ENCODE data around the gene COL8A1. TPM values are rescaled to one million over a fixed set of nuclear protein-coding genes. Genes with fewer than 3 reads are reported as not detected.

COL8A1 gene
- total RNA-seq, 6 experiments from 2014 or later = 0.56 to 1.5 (median 0.79) TPM

DNA sequence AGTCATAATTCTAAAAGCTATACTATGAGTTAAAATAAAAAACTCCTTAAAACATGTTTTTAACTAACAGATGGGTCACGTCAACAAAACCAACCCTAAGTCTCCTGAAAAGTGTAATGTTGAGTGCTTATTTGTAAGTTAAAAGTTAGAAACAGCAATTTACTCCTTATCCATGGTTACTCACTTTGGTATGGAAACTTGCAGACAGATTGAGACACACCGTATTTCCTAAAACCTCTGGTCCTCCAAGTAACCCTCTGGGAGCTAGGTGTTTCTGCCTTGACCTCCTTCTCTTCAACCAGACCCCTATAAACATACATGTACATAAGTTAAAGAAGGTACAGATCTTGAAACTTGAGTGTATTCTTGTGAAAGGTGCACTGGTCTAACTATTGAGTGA, 3.1 kb downstream of the COL8A1 start:
- Histone ChIP-seq H3K4me3 (no peak overlapping the region), H3K27ac (no peak overlapping the region), H3K4me1 (peaks cover 0 to 8% (median 0%) of the 10 kb centered on the region in 4 donors), H3K36me3 (no peaks in the 10 kb centered on the region), H3K27me3 (peaks cover 0 to 7% of the 10 kb centered on the region in 2 donors), H3K9me3 (no peaks in the 10 kb centered on the region)
- no peak for ATAC-seq
- 25% methylated on average over 2 of the region's 2 CpGs for WGBS (ENCODE audit: insufficient coverage, low coverage, low lambda C conversion rate, missing lambda C conversion rate)
- TF ChIP-seq POLR2A (IDR thresholded peaks at IDR 0.05) = no peak
- TF ChIP-seq, protein P1, sequence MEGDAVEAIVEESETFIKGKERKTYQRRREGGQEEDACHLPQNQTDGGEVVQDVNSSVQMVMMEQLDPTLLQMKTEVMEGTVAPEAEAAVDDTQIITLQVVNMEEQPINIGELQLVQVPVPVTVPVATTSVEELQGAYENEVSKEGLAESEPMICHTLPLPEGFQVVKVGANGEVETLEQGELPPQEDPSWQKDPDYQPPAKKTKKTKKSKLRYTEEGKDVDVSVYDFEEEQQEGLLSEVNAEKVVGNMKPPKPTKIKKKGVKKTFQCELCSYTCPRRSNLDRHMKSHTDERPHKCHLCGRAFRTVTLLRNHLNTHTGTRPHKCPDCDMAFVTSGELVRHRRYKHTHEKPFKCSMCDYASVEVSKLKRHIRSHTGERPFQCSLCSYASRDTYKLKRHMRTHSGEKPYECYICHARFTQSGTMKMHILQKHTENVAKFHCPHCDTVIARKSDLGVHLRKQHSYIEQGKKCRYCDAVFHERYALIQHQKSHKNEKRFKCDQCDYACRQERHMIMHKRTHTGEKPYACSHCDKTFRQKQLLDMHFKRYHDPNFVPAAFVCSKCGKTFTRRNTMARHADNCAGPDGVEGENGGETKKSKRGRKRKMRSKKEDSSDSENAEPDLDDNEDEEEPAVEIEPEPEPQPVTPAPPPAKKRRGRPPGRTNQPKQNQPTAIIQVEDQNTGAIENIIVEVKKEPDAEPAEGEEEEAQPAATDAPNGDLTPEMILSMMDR (IDR thresholded peaks at IDR 0.05) = no peak
- intact Hi-C loops (cut with DNase I) = no loop called here
- DNase-seq = no peak

DNA sequence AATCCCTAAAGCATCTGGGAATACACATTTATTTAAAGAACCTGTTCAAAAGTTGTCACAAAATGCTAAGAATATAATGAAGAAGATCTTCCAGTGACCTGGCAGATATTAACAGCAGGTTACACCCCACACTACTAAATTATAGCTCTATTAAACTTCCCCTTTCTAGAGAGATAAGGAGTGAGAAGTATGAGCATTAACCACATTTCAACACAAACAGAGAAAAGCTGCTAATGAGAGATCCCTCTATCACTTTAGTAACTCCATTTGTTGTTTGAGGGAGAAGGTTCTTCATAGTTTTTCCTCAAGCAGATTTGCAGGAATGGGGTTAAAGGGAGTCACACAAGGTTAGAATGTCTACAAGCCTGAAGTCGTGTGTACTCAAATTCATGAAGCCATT, 3.6 kb downstream of the COL8A1 start:
- Histone ChIP-seq H3K27me3 (peaks cover 0 to 2% of the 10 kb centered on the region in 2 donors), H3K4me1 (peaks cover 0 to 8% (median 0%) of the 10 kb centered on the region in 4 donors), H3K27ac (no peak overlapping the region), H3K9me3 (no peaks in the 10 kb centered on the region), H3K4me3 (no peak overlapping the region), H3K36me3 (no peaks in the 10 kb centered on the region)
- TF ChIP-seq, protein P1 (IDR thresholded peaks at IDR 0.05) = no peak
- TF ChIP-seq POLR2A (IDR thresholded peaks at IDR 0.05) = no peak
- intact Hi-C loops (cut with DNase I) = no loop called here
- 29% methylated on average over 1 of the region's 1 CpG for WGBS (ENCODE audit: insufficient coverage, low coverage, low lambda C conversion rate, missing lambda C conversion rate)
- DNase-seq = no peak
- ATAC-seq = no peak

GRCh38 chr3:99644017-99644416, 5.6 kb downstream of the COL8A1 start:
- Histone ChIP-seq H3K4me3 (no peak overlapping the region), H3K27me3 (no peaks in the 10 kb centered on the region), H3K9me3 (no peaks in the 10 kb centered on the region), H3K36me3 (no peaks in the 10 kb centered on the region), H3K4me1 (no peaks in the 10 kb centered on the region), H3K27ac (no peak overlapping the region)
- intact Hi-C loops (cut with DNase I) = no loop called here
- TF ChIP-seq, protein P1 (IDR thresholded peaks at IDR 0.05) = no peak
- TF ChIP-seq POLR2A (IDR thresholded peaks at IDR 0.05) = no peak
- ATAC-seq = no peak
- no peak for DNase-seq

- Histone ChIP-seq H3K4me1 (no peaks in the 10 kb centered on the region), H3K36me3 (no peaks in the 10 kb centered on the region), H3K27me3 (no peaks in the 10 kb centered on the region), H3K9me3 (no peaks in the 10 kb centered on the region), H3K4me3 (no peak overlapping the region), H3K27ac (no peak overlapping the region)
- 60% methylated on average over 3 of the region's 3 CpGs for WGBS (ENCODE audit: insufficient coverage, low coverage, low lambda C conversion rate, missing lambda C conversion rate)
- TF ChIP-seq, protein P1 (IDR thresholded peaks at IDR 0.05) = no peak
- no peak for TF ChIP-seq POLR2A (IDR thresholded peaks at IDR 0.05)
- no peak for DNase-seq
- ATAC-seq = no peak
- intact Hi-C loops (cut with DNase I) = no loop called here
Measured at GRCh38 chr3:99644746-99645145, 6.4 kb downstream of the COL8A1 start.
